C4-2B (cell line): ENCODE measurements around the gene ZNF341.
"Not testable (repeated sequence)": the region's sequence is repeated elsewhere in the genome, so short reads cannot be mapped to it uniquely, and the experiment has no call there.

Source experiments
- H3K27ac ChIP-seq: fragments of 450-650 bp; 2 replicates; pipeline ENCODE4 v1.5.1; 2017
- CTCF ChIP-seq: fragments of 450-650 bp; conservative IDR thresholded peaks from 2 replicates; pipeline ENCODE4 v1.5.1; 2017; ENCODE audit warnings: mild to moderate bottlenecking
- ZFX ChIP-seq: fragments of 450-650 bp; IDR thresholded peaks from 2 replicates; pipeline ENCODE4 v1.6.1; 2017

Gene ZNF341

GRCh38 chr20:33753143-33753542 lies 21.3 kb downstream of the ZNF341 start:
- no peak overlapping the region for H3K27ac ChIP-seq
- TF ChIP-seq CTCF: no peak
- no peak for TF ChIP-seq ZFX

DNA sequence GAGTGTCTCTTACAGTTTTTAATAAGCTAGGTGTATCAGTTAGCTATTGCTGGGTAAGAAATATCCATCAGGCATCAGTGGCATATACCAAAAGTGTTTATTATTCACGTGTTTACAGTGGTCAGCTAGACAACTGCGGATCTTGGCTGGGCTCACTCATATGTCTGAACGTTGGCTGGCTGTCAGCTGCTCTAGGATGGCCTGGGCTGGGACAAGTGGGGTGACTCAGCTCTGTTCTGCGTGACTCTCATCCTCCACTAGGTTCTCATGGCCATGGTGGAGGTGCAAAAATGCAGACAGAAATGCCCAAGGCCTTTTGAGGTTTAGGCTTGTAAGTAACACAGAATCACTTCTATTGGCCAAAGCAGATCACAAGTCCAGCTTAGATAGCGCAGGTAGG lies 22.0 kb downstream of the ZNF341 start:
- TF ChIP-seq ZFX: no peak
- no peak for TF ChIP-seq CTCF
- H3K27ac ChIP-seq: no peak overlapping the region

- H3K27ac ChIP-seq: not testable (repeated sequence)
Observed at GRCh38 chr20:33755936-33756490, 24.2 kb downstream of the ZNF341 start.

GRCh38 chr20:33757046-33757445 lies 25.2 kb downstream of the ZNF341 start:
- TF ChIP-seq CTCF (no peak), ZFX (no peak)
- H3K27ac ChIP-seq: no peak overlapping the region

DNA sequence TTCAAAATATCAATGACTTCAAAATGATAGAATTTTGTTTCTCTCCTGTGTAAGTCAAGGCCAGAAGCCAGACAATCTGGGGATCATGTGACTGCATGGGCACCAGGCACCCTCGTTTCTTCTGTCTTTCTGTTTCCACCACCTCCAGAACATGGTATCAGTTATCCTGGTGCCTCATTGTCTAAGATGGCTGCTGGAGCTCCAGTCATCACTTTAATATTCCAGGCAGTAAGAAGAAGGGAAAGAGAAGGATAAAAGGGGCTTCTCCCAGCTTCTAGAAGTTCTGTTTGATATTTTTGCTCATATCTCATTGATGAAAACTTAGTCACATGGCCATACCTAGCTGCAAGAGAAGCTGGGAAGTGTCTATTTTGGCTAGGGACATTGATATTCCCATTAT lies 25.7 kb downstream of the ZNF341 start:
- TF ChIP-seq ZFX: no peak
- TF ChIP-seq CTCF: no peak
- no peak overlapping the region for H3K27ac ChIP-seq

DNA sequence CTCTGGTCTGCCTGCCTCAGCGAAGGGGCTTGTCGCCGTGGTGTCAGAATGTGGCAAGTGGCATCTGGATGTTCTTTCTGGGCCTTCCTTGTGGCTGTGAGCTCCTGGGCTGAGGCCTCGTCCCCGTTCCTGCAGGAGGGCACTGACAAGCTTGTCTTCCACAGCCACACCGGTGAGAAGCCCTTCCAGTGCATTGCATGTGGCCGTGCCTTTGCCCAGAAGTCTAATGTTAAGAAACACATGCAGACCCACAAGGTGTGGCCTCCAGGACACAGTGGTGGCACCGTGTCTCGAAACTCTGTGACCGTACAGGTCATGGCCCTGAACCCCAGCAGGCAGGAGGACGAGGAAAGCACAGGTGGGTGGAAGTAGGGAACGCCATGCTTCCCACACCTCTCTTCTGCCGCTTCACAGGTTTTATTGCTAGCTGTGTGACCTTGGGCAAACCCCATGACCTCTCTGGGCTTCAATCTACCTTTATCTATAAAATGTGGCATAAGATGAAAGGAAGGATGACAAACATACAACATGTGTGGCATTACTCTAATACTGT lies 30.0 kb downstream of the ZNF341 start:
- TF ChIP-seq ZFX (no peak), CTCF (no peak)
- no peak overlapping the region for H3K27ac ChIP-seq

- TF ChIP-seq ZFX (no peak), CTCF (no peak)
Observed at GRCh38 chr20:33765099-33765498, 33.3 kb downstream of the ZNF341 start.

DNA sequence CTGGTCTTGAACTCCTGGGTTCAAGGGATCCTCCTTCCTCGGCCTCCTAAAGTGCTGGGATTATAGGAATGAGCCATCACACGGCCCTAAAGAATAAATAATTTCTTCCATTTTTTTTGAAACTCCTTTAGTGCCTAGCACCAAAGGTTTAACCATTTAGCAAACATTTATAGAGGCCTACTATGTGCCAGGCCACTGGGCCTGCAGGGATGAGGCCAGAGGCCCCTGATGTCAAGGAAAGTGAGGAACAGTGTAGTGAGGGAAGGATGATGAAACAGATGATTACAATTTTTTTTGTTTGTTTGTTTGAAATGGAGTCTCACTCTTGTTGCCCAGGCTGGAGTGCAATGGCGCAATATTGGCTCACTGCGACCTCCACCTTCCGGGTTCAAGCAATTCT lies 33.8 kb downstream of the ZNF341 start:
- no peak for TF ChIP-seq CTCF
- no peak for TF ChIP-seq ZFX
- no peak overlapping the region for H3K27ac ChIP-seq

More at GRCh38 chr20:33765099-33765498, 33.3 kb downstream of the ZNF341 start:
- no peak overlapping the region for H3K27ac ChIP-seq
